ENCODE data around the gene CLDN11.

Gene CLDN11

GRCh38 chr3:170418422-170419398 lies at the start of gene CLDN11:
Gene CLDN11, plus strand, starts transcription at chr3:170418868. Its CDS starts 199 bp downstream, at chr3:170419067.
- TF ChIP-seq CTCF (IDR thresholded peaks at IDR 0.05), result no peak
- peaks cover 15 to 20% of the 10 kb centered on the region in 2 experiments for H3K4me1 ChIP-seq (ENCODE audit: control insufficient read depth in 1 of 2, insufficient read depth in 1 of 2, low read depth in 1 of 2, low read length in 1 of 2)
- H3K36me3 ChIP-seq, result no peaks in the 10 kb centered on the region
- H3K27me3 ChIP-seq, result peaks cover 82% of the 10 kb centered on the region
- H3K27ac ChIP-seq, result no peak within 1 kb of the TSS
- no peaks in the 10 kb centered on the region for H3K9me3 ChIP-seq
- H3K4me3 ChIP-seq (ENCODE audit: low read depth in 1 of 2, low read length in 1 of 2), result peak within 1 kb of the TSS in 1 of 2 experiments; percentile 5

- Histone ChIP-seq H3K27ac (no peak overlapping the region), H3K4me3 (ENCODE audit: low read depth in 1 of 2, low read length in 1 of 2) (no peak overlapping the region), H3K27me3 (no peaks in the 10 kb centered on the region), H3K9me3 (no peaks in the 10 kb centered on the region), H3K36me3 (peaks cover 15% of the 10 kb centered on the region), H3K4me1 (ENCODE audit: control insufficient read depth in 1 of 2, insufficient read depth in 1 of 2, low read depth in 1 of 2, low read length in 1 of 2) (peaks cover 5 to 9% of the 10 kb centered on the region in 2 experiments)
- no peak for TF ChIP-seq CTCF (IDR thresholded peaks at IDR 0.05)
Measured at GRCh38 chr3:170368921-170369320, 49.7 kb upstream of the CLDN11 start.

- H3K27ac ChIP-seq, result no peak overlapping the region
- no peak for TF ChIP-seq CTCF (IDR thresholded peaks at IDR 0.05)
Measured at GRCh38 chr3:170372190-170372879, 46.3 kb upstream of the CLDN11 start.

GRCh38 chr3:170383567-170383966 lies 35.1 kb upstream of the CLDN11 start:
- no peak for TF ChIP-seq CTCF (IDR thresholded peaks at IDR 0.05)
- H3K4me3 ChIP-seq (ENCODE audit: low read depth in 1 of 2, low read length in 1 of 2), result no peak overlapping the region
- H3K4me1 ChIP-seq (ENCODE audit: control insufficient read depth in 1 of 2, insufficient read depth in 1 of 2, low read depth in 1 of 2, low read length in 1 of 2), result no peaks in the 10 kb centered on the region
- H3K9me3 ChIP-seq, result no peaks in the 10 kb centered on the region
- H3K27ac ChIP-seq, result no peak overlapping the region
- H3K36me3 ChIP-seq, result peaks cover 45% of the 10 kb centered on the region
- no peaks in the 10 kb centered on the region for H3K27me3 ChIP-seq

More at GRCh38 chr3:170372190-170372879, 46.3 kb upstream of the CLDN11 start:
- H3K27me3 ChIP-seq, result no peaks in the 10 kb centered on the region
- H3K36me3 ChIP-seq, result peaks cover 14% of the 10 kb centered on the region
- no peak overlapping the region for H3K4me3 ChIP-seq (ENCODE audit: low read depth in 1 of 2, low read length in 1 of 2)
- peaks cover 5 to 9% of the 10 kb centered on the region in 2 experiments for H3K4me1 ChIP-seq (ENCODE audit: control insufficient read depth in 1 of 2, insufficient read depth in 1 of 2, low read depth in 1 of 2, low read length in 1 of 2)
- H3K9me3 ChIP-seq, result no peaks in the 10 kb centered on the region

- H3K36me3 ChIP-seq, result peaks cover 53% of the 10 kb centered on the region
- no peak overlapping the region for H3K4me3 ChIP-seq (ENCODE audit: low read depth in 1 of 2, low read length in 1 of 2)
- no peaks in the 10 kb centered on the region for H3K9me3 ChIP-seq
- no peak for TF ChIP-seq CTCF (IDR thresholded peaks at IDR 0.05)
- no peak overlapping the region for H3K27ac ChIP-seq
- no peaks in the 10 kb centered on the region for H3K4me1 ChIP-seq (ENCODE audit: control insufficient read depth in 1 of 2, insufficient read depth in 1 of 2, low read depth in 1 of 2, low read length in 1 of 2)
- no peaks in the 10 kb centered on the region for H3K27me3 ChIP-seq
Measured at GRCh38 chr3:170386468-170386867, 32.2 kb upstream of the CLDN11 start.

Measured in neutrophil (primary cell).